ENCODE results near the gene S100Z.

DNA sequence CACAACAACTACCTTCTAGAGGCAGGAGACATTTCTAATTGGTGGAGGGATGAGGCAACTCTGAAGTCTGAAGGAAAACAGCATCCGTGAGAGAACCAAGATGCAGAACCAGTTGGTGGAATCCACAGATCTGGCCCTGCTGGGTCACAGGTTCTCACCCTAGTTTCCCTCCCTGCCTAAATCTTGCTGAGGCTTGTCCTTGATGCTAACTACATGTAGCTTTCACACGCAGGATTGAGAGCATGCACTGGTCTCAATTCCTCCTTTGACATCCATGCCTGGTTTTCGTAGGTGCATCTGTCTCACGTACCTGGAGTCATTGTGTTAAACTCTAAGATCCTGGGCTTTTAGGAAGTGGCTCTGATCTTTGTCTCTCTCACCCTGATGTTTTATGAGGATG lies 40.7 kb upstream of the S100Z start:
- TF ChIP-seq, protein P1, sequence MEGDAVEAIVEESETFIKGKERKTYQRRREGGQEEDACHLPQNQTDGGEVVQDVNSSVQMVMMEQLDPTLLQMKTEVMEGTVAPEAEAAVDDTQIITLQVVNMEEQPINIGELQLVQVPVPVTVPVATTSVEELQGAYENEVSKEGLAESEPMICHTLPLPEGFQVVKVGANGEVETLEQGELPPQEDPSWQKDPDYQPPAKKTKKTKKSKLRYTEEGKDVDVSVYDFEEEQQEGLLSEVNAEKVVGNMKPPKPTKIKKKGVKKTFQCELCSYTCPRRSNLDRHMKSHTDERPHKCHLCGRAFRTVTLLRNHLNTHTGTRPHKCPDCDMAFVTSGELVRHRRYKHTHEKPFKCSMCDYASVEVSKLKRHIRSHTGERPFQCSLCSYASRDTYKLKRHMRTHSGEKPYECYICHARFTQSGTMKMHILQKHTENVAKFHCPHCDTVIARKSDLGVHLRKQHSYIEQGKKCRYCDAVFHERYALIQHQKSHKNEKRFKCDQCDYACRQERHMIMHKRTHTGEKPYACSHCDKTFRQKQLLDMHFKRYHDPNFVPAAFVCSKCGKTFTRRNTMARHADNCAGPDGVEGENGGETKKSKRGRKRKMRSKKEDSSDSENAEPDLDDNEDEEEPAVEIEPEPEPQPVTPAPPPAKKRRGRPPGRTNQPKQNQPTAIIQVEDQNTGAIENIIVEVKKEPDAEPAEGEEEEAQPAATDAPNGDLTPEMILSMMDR (IDR thresholded peaks at IDR 0.05; ENCODE audit: insufficient read depth, low read length, poor library complexity, severe bottlenecking) = no peak
- TF ChIP-seq EZH2phosphoT487 (conservative IDR thresholded peaks at IDR 0.05; ENCODE audit: low read length) = no peak

Measured in SU-DHL-6 (cell line).